OCI-LY1 (cell line): ENCODE results near the gene SOX10.

Experiments used
- CTCF ChIP-seq: fragments of 200-600 bp; sonication (generic), shearing (Covaris generic); IDR thresholded peaks from 2 replicates; pipeline ENCODE4 v1.5.1; 2017; ENCODE audit warnings: mild to moderate bottlenecking, antibody characterized with exemption, low read length, moderate library complexity, mixed read lengths
- EZH2 ChIP-seq: fragments of 200-600 bp; sonication (generic), shearing (Covaris generic); IDR thresholded peaks from 2 replicates; pipeline ENCODE4 v1.8.0; 2017; ENCODE audit warnings: borderline replicate concordance, mixed run types, mild to moderate bottlenecking, antibody characterized with exemption, low read length, moderate library complexity, mixed read lengths

GRCh38 chr22:38030311-38031133 lies 46.2 kb upstream of the SOX10 start:
- TF ChIP-seq CTCF (no peak), EZH2 (no peak)
